KBM-7 (cell line): ENCODE data around the gene DAG1.
A peak's percentile ranks its signal among the peaks of the same experiment; 100 is the strongest.
"Not testable (repeated sequence)": the region's sequence is repeated elsewhere in the genome, so short reads cannot be mapped to it uniquely, and the experiment has no call there.

Source experiments
- DNase-seq: peaks from one replicate; pipeline ENCODE4 v3.0.0-alpha.2; 2015
- in situ Hi-C: fragments of 300-500 bp; cut with MboI; formaldehyde crosslinking; loops from 2 replicates; pipeline ENCODE4 v1.14.3; 2020; ENCODE audit warnings: low sequenced_read_pairs, low pct_unique_long_range_greater_than_20kb, mixed read lengths

Gene DAG1

GRCh38 chr3:49469037-49469935 lies 781 bp upstream of the DAG1 start:
- in situ Hi-C loops: no loop called here
- no peak for DNase-seq

GRCh38 chr3:49470714-49471420 lies 800 bp downstream of the DAG1 start:
- DNase-seq: peak; percentile 32
- in situ Hi-C loops: no loop called here

- in situ Hi-C loops: no loop called here
- DNase-seq: no peak
These were observed 1.9 kb downstream of the DAG1 start for GRCh38 chr3:49471856-49472495.

DNA sequence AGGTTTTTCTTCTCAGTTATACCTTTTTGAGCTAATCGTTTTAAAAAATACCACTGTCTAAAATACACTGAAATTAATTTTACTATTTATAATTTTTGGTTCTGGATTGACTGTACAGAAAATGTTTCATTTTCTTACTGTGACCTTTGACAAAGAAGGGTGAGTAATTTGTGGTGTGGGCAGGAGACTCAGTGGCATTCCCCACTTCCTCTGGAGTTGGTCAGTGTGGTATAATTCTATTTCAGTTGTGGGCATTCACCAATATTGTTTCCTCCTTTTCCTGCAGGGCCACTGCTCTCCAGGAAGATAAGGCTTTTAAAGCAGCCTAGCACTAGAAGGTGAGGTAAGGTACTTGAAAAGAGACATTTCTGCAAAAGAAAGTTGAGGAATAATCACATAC lies 6.5 kb downstream of the DAG1 start:
- peak; percentile 76 for DNase-seq
- in situ Hi-C loops: no loop called here

DNA sequence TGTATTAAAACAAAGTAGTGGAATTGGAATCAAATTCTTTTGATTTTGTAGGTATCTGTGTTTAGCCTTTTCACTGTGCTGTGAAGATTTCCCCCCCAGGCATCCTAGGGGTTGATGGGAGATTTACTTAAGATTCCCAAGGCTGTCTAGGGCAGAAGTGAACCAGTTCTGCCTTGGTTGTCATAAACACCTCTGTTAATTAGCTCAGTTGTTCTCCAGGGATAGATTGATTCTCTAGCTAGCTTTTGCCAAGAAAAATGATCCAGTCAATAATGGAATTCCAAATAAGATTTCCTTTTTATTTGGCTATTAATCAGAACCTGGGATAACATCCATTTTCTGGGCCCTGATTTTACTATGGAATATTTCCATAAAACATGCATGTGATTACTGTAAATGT lies 12.7 kb downstream of the DAG1 start:
- in situ Hi-C loops: no loop called here
- DNase-seq: no peak

DNA sequence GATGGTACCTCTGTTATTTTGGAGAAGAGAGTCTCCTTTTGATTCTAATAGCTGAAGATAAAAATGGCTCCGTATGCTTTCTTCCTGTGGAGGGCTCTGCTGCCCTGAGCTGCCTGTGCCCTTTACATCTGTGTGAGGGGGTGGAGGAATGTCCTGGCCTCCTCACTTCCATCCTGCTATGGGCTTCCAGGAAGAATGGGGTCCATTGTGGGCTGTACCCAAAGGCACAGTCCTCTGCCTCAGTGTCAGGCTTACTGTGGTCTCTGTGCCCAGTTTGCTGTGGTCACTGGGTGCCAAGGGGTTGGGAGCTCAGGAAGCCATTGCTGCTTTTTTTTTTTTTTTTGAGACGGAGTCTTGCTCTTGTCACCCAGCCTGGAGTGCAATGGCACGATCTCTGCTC lies 14.4 kb downstream of the DAG1 start:
- in situ Hi-C loops: no loop called here
- no peak for DNase-seq

GRCh38 chr3:49489247-49489646 lies 19.2 kb downstream of the DAG1 start:
- no peak for DNase-seq
- in situ Hi-C loops: no loop called here

- in situ Hi-C loops: no loop called here
- DNase-seq: no peak
These were observed 22.9 kb downstream of the DAG1 start for GRCh38 chr3:49492969-49493368.

- no peak for DNase-seq
- in situ Hi-C loops: no loop called here
These were observed 23.8 kb downstream of the DAG1 start for GRCh38 chr3:49493901-49494300.

DNA sequence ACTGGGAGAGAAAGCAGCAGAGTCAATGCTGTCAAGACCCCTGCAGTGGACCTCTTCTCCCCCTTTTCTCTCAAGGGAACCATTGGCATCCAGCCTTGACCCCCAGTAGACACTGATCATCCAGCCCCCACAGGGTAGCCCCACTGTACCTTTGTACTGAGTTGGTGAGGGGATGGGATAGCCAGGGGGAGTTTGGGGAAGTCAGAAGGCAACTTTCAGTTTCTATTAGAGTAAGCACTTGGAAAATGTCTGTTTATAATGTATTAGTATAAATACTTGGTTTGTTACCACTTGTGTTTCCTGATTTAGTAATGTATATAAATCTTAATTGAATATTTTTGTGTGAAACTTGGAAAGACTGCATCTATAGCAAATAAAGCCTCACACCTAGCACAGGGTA lies 25.0 kb downstream of the DAG1 start:
- in situ Hi-C loops: no loop called here
- no peak for DNase-seq

GRCh38 chr3:49496845-49497244 lies 26.8 kb downstream of the DAG1 start:
- in situ Hi-C loops, DNase-seq: not testable (repeated sequence)

- DNase-seq: no peak
- in situ Hi-C loops: no loop called here
These were observed 27.5 kb downstream of the DAG1 start for GRCh38 chr3:49497606-49498005.

GRCh38 chr3:49498239-49498638 lies 28.2 kb downstream of the DAG1 start:
- DNase-seq: no peak
- in situ Hi-C loops: no loop called here

GRCh38 chr3:49498648-49499047 lies 28.6 kb downstream of the DAG1 start:
- in situ Hi-C loops: no loop called here
- DNase-seq: no peak

- DNase-seq: peak; percentile 9
- in situ Hi-C loops: no loop called here
These were observed 30.2 kb downstream of the DAG1 start for GRCh38 chr3:49500205-49500731.

DNA sequence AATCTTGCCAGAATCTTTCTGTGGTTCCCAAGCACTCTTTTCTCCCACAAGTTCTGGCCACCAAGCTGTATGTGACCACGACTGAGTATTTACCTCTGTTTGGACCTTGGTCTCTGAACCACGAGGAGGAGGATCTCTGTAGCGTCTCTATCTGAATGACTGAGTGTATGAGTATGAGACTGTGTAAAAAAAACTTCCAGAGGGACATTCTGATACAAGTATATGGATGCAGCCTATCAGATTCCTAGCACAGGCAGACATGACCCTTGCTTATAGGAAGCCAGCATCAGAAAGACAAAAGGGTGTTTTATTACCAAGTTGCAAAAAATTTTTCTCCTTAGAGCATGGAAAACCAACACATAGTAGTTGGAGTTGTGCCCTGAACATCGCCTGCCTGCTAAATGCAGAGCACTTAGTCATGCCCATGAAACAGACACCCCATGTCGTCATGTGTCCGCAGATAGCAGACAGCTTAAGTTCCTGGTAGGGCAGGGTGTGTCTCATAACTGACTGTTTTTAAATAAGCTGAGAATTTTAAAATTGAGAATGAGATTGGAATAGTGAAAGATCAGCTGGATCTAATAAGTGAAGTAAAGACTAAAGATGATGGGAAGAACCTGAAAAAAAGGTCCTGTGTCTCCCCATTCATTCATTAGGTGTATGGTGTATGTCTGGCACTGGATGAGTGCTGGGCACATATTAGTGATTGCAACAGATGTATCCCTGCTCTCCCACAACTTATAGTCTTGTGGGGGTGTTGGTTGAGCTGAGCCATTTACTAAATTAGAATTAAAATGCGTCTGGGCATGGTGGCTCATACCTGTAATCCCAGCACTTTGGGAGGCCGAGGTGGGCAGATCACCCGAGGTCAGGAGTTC lies 30.9 kb downstream of the DAG1 start:
- in situ Hi-C loops: no loop called here

DNA sequence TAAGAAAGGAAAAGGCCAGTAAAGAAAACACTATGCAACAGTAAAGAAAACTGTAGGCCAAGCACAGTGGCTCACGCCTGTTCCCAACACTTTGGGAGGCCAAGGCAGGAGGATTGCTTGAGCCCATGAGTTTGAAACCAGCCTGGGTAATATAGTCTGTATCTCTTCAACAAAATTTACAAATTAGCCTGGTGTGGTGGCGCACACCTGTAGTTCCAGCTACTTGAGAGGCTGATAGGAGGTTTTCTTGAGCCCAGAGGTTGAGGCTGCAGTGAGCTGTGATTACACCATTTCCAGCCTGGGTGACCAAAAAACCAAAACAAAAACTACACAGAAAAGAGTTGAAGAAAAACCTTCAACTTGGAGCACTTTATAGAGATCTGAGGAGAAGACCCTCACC lies 31.8 kb downstream of the DAG1 start:
- DNase-seq: no peak
- in situ Hi-C loops: no loop called here

More for the DNA sequence above, 30.9 kb downstream of the DAG1 start:
- DNase-seq: no peak

DNA sequence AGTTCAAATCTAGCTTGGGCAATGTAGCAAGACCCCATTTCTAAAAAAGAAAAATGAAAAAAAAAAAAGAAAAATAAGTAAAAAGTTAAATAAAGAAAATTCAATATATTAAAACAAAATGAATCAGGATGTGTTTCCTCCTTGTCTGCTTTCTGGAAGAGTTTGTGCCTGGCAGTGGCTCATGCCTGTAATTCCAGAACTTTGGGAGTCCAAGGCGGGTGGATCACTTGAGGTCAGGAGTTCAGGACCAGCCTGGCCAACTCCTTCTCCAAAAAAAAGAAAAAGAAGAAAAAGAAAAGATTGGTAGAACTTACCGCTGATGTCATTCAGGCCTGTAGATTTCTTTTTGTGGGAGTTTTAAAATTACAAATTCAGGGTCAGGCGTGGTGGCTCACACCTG lies 36.8 kb downstream of the DAG1 start:
- in situ Hi-C loops: no loop called here
- DNase-seq: no peak

DNA sequence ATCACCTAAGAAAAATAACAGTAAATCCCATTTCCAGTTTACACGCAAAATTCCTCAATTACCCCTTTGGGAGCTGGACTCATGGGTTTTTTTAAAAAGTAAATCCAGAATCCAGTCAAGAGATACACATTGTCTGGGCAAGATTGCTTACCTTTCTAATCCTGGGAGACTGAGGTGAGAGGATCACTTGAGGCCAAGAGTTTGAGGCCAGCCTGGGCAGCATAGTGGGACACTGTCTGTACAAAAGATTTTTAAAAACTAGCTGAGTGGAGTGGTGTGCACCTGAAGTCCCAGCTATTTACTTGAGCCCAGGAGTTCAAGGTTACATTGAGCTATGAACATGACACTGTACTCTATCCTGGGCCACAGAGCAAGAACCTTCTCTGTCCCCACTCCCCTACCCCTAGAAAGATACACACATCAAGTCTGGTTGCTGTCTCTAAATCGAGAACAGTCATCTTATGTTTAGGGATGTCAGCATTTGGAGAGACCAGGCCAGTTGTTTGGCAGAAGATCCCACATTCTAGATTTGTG lies 39.0 kb downstream of the DAG1 start:
- in situ Hi-C loops: no loop called here
- DNase-seq: no peak
